ENCODE data around the gene RGS9.
"Not testable (repeated sequence)": the region's sequence is repeated elsewhere in the genome, so short reads cannot be mapped to it uniquely, and the experiment has no call there.

RGS9 gene

GRCh38 chr17:65175952-65176351, 38.8 kb downstream of the RGS9 start:
- H3K4ac ChIP-seq (ENCODE audit: low read length): no peak overlapping the region
- DNase-seq (ENCODE audit: low spot score): no peak
- no peak overlapping the region for H2BK12ac ChIP-seq (ENCODE audit: low read length)
- H3K23ac ChIP-seq (ENCODE audit: low read depth, low read length, poor library complexity): no peak overlapping the region
- no peaks in the 10 kb centered on the region for H3K27me3 ChIP-seq (ENCODE audit: control insufficient read depth in 3 of 3, insufficient read depth in 3 of 3, low read depth in 1 of 3, low read length in 3 of 3)
- no peak overlapping the region for H3K27ac ChIP-seq (replicated peaks; ENCODE audit: low read length)
- H3K4me3 ChIP-seq (ENCODE audit: low read length in 2 of 2): no peak overlapping the region
- peaks cover 0 to 2% of the 10 kb centered on the region in 2 donors for H3K9me3 ChIP-seq (replicated peaks in 1 of 2; ENCODE audit: control insufficient read depth in 2 of 2, insufficient read depth in 1 of 2, low read depth in 1 of 2, low read length in 2 of 2)
- H2BK120ac ChIP-seq (ENCODE audit: low read depth, low read length): no peak overlapping the region
- no peak overlapping the region for H2BK5ac ChIP-seq (ENCODE audit: low read length)
- no peak overlapping the region for H3K9ac ChIP-seq (ENCODE audit: low read depth, low read length, poor library complexity)
- H3K4me1 ChIP-seq (ENCODE audit: control insufficient read depth in 2 of 2, insufficient read depth in 1 of 2, low read depth in 1 of 2, low read length in 2 of 2): peaks cover 14 to 15% of the 10 kb centered on the region in 2 donors
- no peaks in the 10 kb centered on the region for H3K79me1 ChIP-seq (ENCODE audit: low read depth, low read length)
- no peak overlapping the region for H3K4me2 ChIP-seq (ENCODE audit: insufficient read depth, low read length, poor library complexity, severe bottlenecking)
- H2AFZ ChIP-seq (ENCODE audit: low read length): no peak overlapping the region
- no peak overlapping the region for H3K14ac ChIP-seq (ENCODE audit: low read length)
- H4K91ac ChIP-seq (ENCODE audit: low read depth, low read length, poor library complexity): no peak overlapping the region
- no peak overlapping the region for H2BK15ac ChIP-seq (ENCODE audit: low read length)
- no peak overlapping the region for H3K18ac ChIP-seq (ENCODE audit: low read length)
- peaks cover 0 to 2% of the 10 kb centered on the region in 2 donors for H3K36me3 ChIP-seq (replicated peaks in 1 of 2; ENCODE audit: control insufficient read depth in 2 of 2, insufficient read depth in 2 of 2, low read length in 2 of 2)
- no peak overlapping the region for H4K8ac ChIP-seq (ENCODE audit: low read depth, low read length)
- no peak overlapping the region for H2AK5ac ChIP-seq (ENCODE audit: low read depth, low read length)

- Histone ChIP-seq H3K27ac (replicated peaks; ENCODE audit: low read length) (no peak overlapping the region), H3K4ac (ENCODE audit: low read length) (no peak overlapping the region), H3K23ac (ENCODE audit: low read depth, low read length, poor library complexity) (no peak overlapping the region), H3K36me3 (replicated peaks in 1 of 2; ENCODE audit: control insufficient read depth in 2 of 2, insufficient read depth in 2 of 2, low read length in 2 of 2) (peaks cover 0 to 2% of the 10 kb centered on the region in 2 donors), H2BK5ac (ENCODE audit: low read length) (no peak overlapping the region), H2AFZ (ENCODE audit: low read length) (no peak overlapping the region), H3K14ac (ENCODE audit: low read length) (no peak overlapping the region), H3K18ac (ENCODE audit: low read length) (no peak overlapping the region), H3K79me1 (ENCODE audit: low read depth, low read length) (no peaks in the 10 kb centered on the region), H2BK120ac (ENCODE audit: low read depth, low read length) (no peak overlapping the region), H2BK15ac (ENCODE audit: low read length) (no peak overlapping the region), H3K4me1 (ENCODE audit: control insufficient read depth in 2 of 2, insufficient read depth in 1 of 2, low read depth in 1 of 2, low read length in 2 of 2) (peaks cover 14 to 15% of the 10 kb centered on the region in 2 donors), H2BK12ac (ENCODE audit: low read length) (no peak overlapping the region), H3K4me3 (ENCODE audit: low read length in 2 of 2) (no peak overlapping the region), H3K4me2 (ENCODE audit: insufficient read depth, low read length, poor library complexity, severe bottlenecking) (no peak overlapping the region), H3K9me3 (replicated peaks in 1 of 2; ENCODE audit: control insufficient read depth in 2 of 2, insufficient read depth in 1 of 2, low read depth in 1 of 2, low read length in 2 of 2) (peaks cover 0 to 2% of the 10 kb centered on the region in 2 donors), H2AK5ac (ENCODE audit: low read depth, low read length) (peak overlapping the region; percentile 12), H3K9ac (ENCODE audit: low read depth, low read length, poor library complexity) (no peak overlapping the region), H4K91ac (ENCODE audit: low read depth, low read length, poor library complexity) (no peak overlapping the region), H4K8ac (ENCODE audit: low read depth, low read length) (no peak overlapping the region), H3K27me3 (ENCODE audit: control insufficient read depth in 3 of 3, insufficient read depth in 3 of 3, low read depth in 1 of 3, low read length in 3 of 3) (no peaks in the 10 kb centered on the region)
- 100% methylated on average over 2 to 3 of the region's 5 CpGs for WGBS, 2 donors (ENCODE audit: extremely low coverage in 2 of 2, insufficient read length in 2 of 2, insufficient replicate concordance in 1 of 2)
- no peak for DNase-seq (ENCODE audit: low spot score)
Measured at GRCh38 chr17:65176646-65177409, 39.7 kb downstream of the RGS9 start.

DNA sequence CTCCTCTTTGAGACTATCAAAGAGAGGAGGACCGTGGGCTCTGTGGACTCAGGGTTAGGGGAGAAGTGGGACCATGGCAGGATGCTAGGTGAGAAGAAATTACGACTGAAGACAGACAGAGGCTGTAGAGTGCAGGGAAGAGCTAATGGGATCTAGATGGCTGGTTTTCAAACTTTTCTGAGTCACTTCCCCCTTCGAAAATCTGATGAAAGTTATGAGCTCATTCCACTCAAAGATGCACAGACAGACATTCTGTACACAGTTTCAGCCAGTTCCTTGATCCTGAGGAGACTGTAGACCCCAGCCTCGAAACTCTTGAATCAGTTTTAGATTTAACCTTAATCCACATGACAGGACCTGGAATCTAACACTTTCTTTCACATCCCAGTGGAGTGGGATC, 40.7 kb downstream of the RGS9 start:
- no peak overlapping the region for H2BK120ac ChIP-seq (ENCODE audit: low read depth, low read length)
- WGBS, 2 donors (ENCODE audit: extremely low coverage in 2 of 2, insufficient read length in 2 of 2, insufficient replicate concordance in 1 of 2): no CpG with 5 or more reads among the region's 4 CpGs
- H3K4me2 ChIP-seq (ENCODE audit: insufficient read depth, low read length, poor library complexity, severe bottlenecking): no peak overlapping the region
- H3K9me3 ChIP-seq (replicated peaks in 1 of 2; ENCODE audit: control insufficient read depth in 2 of 2, insufficient read depth in 1 of 2, low read depth in 1 of 2, low read length in 2 of 2): peaks cover 0 to 2% of the 10 kb centered on the region in 2 donors
- H2BK5ac ChIP-seq (ENCODE audit: low read length): no peak overlapping the region
- no peak for DNase-seq (ENCODE audit: low spot score)
- no peak overlapping the region for H3K27ac ChIP-seq (replicated peaks; ENCODE audit: low read length)
- H4K91ac ChIP-seq (ENCODE audit: low read depth, low read length, poor library complexity): no peak overlapping the region
- H3K18ac ChIP-seq (ENCODE audit: low read length): no peak overlapping the region
- H2BK15ac ChIP-seq (ENCODE audit: low read length): no peak overlapping the region
- H3K4me1 ChIP-seq (ENCODE audit: control insufficient read depth in 2 of 2, insufficient read depth in 1 of 2, low read depth in 1 of 2, low read length in 2 of 2): peaks cover 15 to 16% of the 10 kb centered on the region in 2 donors
- no peak overlapping the region for H3K23ac ChIP-seq (ENCODE audit: low read depth, low read length, poor library complexity)
- H2BK12ac ChIP-seq (ENCODE audit: low read length): no peak overlapping the region
- H2AK5ac ChIP-seq (ENCODE audit: low read depth, low read length): no peak overlapping the region
- H3K36me3 ChIP-seq (replicated peaks in 1 of 2; ENCODE audit: control insufficient read depth in 2 of 2, insufficient read depth in 2 of 2, low read length in 2 of 2): peaks cover 0 to 2% of the 10 kb centered on the region in 2 donors
- H3K4me3 ChIP-seq (ENCODE audit: low read length in 2 of 2): no peak overlapping the region
- H4K8ac ChIP-seq (ENCODE audit: low read depth, low read length): no peak overlapping the region
- no peak overlapping the region for H3K9ac ChIP-seq (ENCODE audit: low read depth, low read length, poor library complexity)
- H2AFZ ChIP-seq (ENCODE audit: low read length): no peak overlapping the region
- H3K4ac ChIP-seq (ENCODE audit: low read length): no peak overlapping the region
- H3K79me1 ChIP-seq (ENCODE audit: low read depth, low read length): no peaks in the 10 kb centered on the region
- no peaks in the 10 kb centered on the region for H3K27me3 ChIP-seq (ENCODE audit: control insufficient read depth in 3 of 3, insufficient read depth in 3 of 3, low read depth in 1 of 3, low read length in 3 of 3)
- no peak overlapping the region for H3K14ac ChIP-seq (ENCODE audit: low read length)

DNA sequence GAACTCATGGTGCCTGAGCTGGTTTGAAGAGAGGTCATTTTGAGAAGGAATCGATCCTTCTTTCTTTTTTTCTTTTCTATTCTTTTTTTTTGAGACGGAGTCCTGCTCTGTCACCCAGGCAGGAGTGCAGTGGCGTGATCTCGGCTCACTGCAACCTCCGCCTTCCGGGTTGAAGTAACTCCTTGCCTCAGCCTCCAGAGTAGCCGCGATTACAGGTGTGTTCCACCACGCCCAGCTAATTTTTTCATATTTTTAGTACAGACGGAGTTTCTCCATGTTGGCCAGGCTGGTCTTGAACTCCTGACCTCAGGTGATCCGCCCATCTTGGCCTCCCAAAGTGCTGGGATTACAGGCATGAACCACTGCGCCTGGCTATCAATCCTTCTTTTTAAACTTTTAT, 43.1 kb downstream of the RGS9 start:
- not testable (repeated sequence) for H3K4me2 ChIP-seq (ENCODE audit: insufficient read depth, low read length, poor library complexity, severe bottlenecking); H3K4me3 ChIP-seq (ENCODE audit: low read length in 2 of 2); DNase-seq (ENCODE audit: low spot score); H2BK5ac ChIP-seq (ENCODE audit: low read length); H4K8ac ChIP-seq (ENCODE audit: low read depth, low read length); H3K9me3 ChIP-seq (replicated peaks in 1 of 2; ENCODE audit: control insufficient read depth in 2 of 2, insufficient read depth in 1 of 2, low read depth in 1 of 2, low read length in 2 of 2); H3K18ac ChIP-seq (ENCODE audit: low read length); H3K79me1 ChIP-seq (ENCODE audit: low read depth, low read length); H2BK12ac ChIP-seq (ENCODE audit: low read length); H2AFZ ChIP-seq (ENCODE audit: low read length); H2BK15ac ChIP-seq (ENCODE audit: low read length); H2BK120ac ChIP-seq (ENCODE audit: low read depth, low read length); H3K4ac ChIP-seq (ENCODE audit: low read length); H2AK5ac ChIP-seq (ENCODE audit: low read depth, low read length); H3K36me3 ChIP-seq (replicated peaks in 1 of 2; ENCODE audit: control insufficient read depth in 2 of 2, insufficient read depth in 2 of 2, low read length in 2 of 2); H3K27me3 ChIP-seq (ENCODE audit: control insufficient read depth in 3 of 3, insufficient read depth in 3 of 3, low read depth in 1 of 3, low read length in 3 of 3); H3K23ac ChIP-seq (ENCODE audit: low read depth, low read length, poor library complexity); H3K14ac ChIP-seq (ENCODE audit: low read length); H4K91ac ChIP-seq (ENCODE audit: low read depth, low read length, poor library complexity); H3K27ac ChIP-seq (replicated peaks; ENCODE audit: low read length); H3K9ac ChIP-seq (ENCODE audit: low read depth, low read length, poor library complexity)
- no CpG with 5 or more reads among the region's 12 CpGs for WGBS, 2 donors (ENCODE audit: extremely low coverage in 2 of 2, insufficient read length in 2 of 2, insufficient replicate concordance in 1 of 2)
- H3K4me1 ChIP-seq (ENCODE audit: control insufficient read depth in 2 of 2, insufficient read depth in 1 of 2, low read depth in 1 of 2, low read length in 2 of 2): peaks cover 19 to 35% of the 10 kb centered on the region in 2 donors

All from neuronal stem cell (in vitro differentiated cells).